ENCODE measurements around the gene CYFIP2. TPM values are rescaled to one million over a fixed set of nuclear protein-coding genes. Genes with fewer than 3 reads are reported as not detected.

The CYFIP2 gene
- total and polyA plus RNA-seq, 2 of the 13 experiments (the other 11 are each of a cell fraction or from before 2014, with no cell fraction given) = 22.6 to 30.3 TPM

DNA sequence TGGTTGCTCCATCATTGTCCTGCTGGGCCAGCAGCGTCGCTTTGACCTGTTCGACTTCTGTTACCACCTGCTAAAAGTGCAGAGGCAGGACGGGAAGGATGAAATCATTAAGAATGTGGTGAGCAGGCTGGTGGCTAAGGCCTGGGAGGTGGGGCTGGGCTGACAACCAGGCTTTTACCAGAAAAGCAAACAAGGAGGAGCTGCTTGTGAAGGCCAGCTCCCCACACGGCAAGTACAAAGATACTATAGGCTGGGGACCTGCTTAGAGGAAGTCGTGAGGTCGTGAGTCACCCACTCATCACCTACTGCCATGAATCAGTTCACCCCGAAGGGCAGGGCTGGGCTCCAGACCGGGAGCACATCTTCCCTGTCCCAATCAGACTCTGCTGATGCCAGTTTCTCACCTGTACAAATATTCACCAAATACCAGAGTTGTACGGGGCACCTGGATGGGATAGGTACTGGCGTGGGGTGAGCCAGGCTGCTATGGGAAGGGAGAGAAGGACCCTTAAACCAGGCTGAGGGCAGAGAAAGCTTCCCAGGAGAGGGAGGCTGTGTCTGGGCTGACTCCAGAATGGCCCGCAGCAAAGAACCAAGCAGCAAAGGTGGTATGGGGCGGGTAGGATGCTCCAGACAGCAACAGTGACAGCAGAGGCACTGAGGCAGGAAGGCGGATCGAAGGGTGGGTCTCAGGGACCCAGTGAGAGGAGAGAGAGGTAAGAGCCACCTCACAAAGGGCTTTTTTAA lies 124.8 kb downstream of the CYFIP2 start (continued):
- TF ChIP-seq, protein P1, sequence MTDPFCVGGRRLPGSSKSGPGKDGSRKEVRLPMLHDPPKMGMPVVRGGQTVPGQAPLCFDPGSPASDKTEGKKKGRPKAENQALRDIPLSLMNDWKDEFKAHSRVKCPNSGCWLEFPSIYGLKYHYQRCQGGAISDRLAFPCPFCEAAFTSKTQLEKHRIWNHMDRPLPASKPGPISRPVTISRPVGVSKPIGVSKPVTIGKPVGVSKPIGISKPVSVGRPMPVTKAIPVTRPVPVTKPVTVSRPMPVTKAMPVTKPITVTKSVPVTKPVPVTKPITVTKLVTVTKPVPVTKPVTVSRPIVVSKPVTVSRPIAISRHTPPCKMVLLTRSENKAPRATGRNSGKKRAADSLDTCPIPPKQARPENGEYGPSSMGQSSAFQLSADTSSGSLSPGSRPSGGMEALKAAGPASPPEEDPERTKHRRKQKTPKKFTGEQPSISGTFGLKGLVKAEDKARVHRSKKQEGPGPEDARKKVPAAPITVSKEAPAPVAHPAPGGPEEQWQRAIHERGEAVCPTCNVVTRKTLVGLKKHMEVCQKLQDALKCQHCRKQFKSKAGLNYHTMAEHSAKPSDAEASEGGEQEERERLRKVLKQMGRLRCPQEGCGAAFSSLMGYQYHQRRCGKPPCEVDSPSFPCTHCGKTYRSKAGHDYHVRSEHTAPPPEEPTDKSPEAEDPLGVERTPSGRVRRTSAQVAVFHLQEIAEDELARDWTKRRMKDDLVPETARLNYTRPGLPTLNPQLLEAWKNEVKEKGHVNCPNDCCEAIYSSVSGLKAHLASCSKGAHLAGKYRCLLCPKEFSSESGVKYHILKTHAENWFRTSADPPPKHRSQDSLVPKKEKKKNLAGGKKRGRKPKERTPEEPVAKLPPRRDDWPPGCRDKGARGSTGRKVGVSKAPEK (CRISPR knock-in tag; IDR thresholded peaks at IDR 0.05; ENCODE audit: borderline replicate concordance) = no peak
- no peak for TF ChIP-seq KDM2A (CRISPR knock-in tag; IDR thresholded peaks at IDR 0.05; ENCODE audit: borderline replicate concordance, low read depth)
- TF ChIP-seq, protein P2, sequence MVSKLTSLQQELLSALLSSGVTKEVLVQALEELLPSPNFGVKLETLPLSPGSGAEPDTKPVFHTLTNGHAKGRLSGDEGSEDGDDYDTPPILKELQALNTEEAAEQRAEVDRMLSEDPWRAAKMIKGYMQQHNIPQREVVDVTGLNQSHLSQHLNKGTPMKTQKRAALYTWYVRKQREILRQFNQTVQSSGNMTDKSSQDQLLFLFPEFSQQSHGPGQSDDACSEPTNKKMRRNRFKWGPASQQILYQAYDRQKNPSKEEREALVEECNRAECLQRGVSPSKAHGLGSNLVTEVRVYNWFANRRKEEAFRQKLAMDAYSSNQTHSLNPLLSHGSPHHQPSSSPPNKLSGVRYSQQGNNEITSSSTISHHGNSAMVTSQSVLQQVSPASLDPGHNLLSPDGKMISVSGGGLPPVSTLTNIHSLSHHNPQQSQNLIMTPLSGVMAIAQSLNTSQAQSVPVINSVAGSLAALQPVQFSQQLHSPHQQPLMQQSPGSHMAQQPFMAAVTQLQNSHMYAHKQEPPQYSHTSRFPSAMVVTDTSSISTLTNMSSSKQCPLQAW (CRISPR knock-in tag; IDR thresholded peaks at IDR 0.05) = no peak
- no peak for TF ChIP-seq ZNF652 (CRISPR knock-in tag; IDR thresholded peaks at IDR 0.05; ENCODE audit: borderline replicate concordance, low read depth)
- TF ChIP-seq POGZ (CRISPR knock-in tag; IDR thresholded peaks at IDR 0.05) = peak; percentile 72
- TF ChIP-seq MLLT10 (CRISPR knock-in tag; IDR thresholded peaks at IDR 0.05) = no peak
- no peak for TF ChIP-seq ZNF607 (CRISPR knock-in tag; IDR thresholded peaks at IDR 0.05; ENCODE audit: borderline replicate concordance)
- TF ChIP-seq, protein P3, sequence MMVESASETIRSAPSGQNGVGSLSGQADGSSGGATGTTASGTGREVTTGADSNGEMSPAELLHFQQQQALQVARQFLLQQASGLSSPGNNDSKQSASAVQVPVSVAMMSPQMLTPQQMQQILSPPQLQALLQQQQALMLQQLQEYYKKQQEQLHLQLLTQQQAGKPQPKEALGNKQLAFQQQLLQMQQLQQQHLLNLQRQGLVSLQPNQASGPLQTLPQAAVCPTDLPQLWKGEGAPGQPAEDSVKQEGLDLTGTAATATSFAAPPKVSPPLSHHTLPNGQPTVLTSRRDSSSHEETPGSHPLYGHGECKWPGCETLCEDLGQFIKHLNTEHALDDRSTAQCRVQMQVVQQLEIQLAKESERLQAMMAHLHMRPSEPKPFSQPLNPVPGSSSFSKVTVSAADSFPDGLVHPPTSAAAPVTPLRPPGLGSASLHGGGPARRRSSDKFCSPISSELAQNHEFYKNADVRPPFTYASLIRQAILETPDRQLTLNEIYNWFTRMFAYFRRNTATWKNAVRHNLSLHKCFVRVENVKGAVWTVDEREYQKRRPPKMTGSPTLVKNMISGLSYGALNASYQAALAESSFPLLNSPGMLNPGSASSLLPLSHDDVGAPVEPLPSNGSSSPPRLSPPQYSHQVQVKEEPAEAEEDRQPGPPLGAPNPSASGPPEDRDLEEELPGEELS (CRISPR knock-in tag; IDR thresholded peaks at IDR 0.05) = no peak
- TF ChIP-seq ZNF713 (CRISPR knock-in tag; IDR thresholded peaks at IDR 0.05) = no peak
- TF ChIP-seq ZNF547 (CRISPR knock-in tag; IDR thresholded peaks at IDR 0.05) = no peak
- TF ChIP-seq, protein P4, sequence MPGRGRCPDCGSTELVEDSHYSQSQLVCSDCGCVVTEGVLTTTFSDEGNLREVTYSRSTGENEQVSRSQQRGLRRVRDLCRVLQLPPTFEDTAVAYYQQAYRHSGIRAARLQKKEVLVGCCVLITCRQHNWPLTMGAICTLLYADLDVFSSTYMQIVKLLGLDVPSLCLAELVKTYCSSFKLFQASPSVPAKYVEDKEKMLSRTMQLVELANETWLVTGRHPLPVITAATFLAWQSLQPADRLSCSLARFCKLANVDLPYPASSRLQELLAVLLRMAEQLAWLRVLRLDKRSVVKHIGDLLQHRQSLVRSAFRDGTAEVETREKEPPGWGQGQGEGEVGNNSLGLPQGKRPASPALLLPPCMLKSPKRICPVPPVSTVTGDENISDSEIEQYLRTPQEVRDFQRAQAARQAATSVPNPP (CRISPR knock-in tag; IDR thresholded peaks at IDR 0.05) = no peak
- TF ChIP-seq ZNF3 (CRISPR knock-in tag; IDR thresholded peaks at IDR 0.05) = no peak
- TF ChIP-seq, protein P5, sequence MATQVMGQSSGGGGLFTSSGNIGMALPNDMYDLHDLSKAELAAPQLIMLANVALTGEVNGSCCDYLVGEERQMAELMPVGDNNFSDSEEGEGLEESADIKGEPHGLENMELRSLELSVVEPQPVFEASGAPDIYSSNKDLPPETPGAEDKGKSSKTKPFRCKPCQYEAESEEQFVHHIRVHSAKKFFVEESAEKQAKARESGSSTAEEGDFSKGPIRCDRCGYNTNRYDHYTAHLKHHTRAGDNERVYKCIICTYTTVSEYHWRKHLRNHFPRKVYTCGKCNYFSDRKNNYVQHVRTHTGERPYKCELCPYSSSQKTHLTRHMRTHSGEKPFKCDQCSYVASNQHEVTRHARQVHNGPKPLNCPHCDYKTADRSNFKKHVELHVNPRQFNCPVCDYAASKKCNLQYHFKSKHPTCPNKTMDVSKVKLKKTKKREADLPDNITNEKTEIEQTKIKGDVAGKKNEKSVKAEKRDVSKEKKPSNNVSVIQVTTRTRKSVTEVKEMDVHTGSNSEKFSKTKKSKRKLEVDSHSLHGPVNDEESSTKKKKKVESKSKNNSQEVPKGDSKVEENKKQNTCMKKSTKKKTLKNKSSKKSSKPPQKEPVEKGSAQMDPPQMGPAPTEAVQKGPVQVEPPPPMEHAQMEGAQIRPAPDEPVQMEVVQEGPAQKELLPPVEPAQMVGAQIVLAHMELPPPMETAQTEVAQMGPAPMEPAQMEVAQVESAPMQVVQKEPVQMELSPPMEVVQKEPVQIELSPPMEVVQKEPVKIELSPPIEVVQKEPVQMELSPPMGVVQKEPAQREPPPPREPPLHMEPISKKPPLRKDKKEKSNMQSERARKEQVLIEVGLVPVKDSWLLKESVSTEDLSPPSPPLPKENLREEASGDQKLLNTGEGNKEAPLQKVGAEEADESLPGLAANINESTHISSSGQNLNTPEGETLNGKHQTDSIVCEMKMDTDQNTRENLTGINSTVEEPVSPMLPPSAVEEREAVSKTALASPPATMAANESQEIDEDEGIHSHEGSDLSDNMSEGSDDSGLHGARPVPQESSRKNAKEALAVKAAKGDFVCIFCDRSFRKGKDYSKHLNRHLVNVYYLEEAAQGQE (IDR thresholded peaks at IDR 0.05; ENCODE audit: borderline replicate concordance in 1 of 2, low read depth in 1 of 2, low read length in 2 of 2) = no peak
- TF ChIP-seq, protein P6, sequence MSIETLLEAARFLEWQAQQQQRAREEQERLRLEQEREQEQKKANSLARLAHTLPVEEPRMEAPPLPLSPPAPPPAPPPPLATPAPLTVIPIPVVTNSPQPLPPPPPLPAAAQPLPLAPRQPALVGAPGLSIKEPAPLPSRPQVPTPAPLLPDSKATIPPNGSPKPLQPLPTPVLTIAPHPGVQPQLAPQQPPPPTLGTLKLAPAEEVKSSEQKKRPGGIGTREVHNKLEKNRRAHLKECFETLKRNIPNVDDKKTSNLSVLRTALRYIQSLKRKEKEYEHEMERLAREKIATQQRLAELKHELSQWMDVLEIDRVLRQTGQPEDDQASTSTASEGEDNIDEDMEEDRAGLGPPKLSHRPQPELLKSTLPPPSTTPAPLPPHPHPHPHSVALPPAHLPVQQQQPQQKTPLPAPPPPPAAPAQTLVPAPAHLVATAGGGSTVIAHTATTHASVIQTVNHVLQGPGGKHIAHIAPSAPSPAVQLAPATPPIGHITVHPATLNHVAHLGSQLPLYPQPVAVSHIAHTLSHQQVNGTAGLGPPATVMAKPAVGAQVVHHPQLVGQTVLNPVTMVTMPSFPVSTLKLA (IDR thresholded peaks at IDR 0.05) = no peak
- TF ChIP-seq ZNF556 (CRISPR knock-in tag; IDR thresholded peaks at IDR 0.05; ENCODE audit: borderline replicate concordance) = 0 out of 2 replicates have a peak, but pooled peaks have one; percentile 44
